A549 (cell line): ENCODE results near the gene CD300H. TPM values are rescaled to one million over a fixed set of nuclear protein-coding genes. Genes with fewer than 3 reads are reported as not detected.

Experiments used
- ATAC-seq, 2 experiments: fragments of 200-7000 bp in 1 of 2; fragments of >200 bp in 1 of 2; cut with Nextera tagmentation in 1 of 2; cut with Tn5 transposase in 1 of 2; 3 replicates each; pipeline versions ENCODE4 v1.8.0 to v1.9.1; 2018 to 2020; ENCODE audit warnings: mild to moderate bottlenecking in 1 of 2, moderate library complexity in 1 of 2
- CTCF ChIA-PET: fragments of 300-600 bp; sonication (Branson Sonifier 250); formaldehyde crosslinking; extraction: SDS; loops from one replicate; lab custom pipeline; 2021; ENCODE audit warnings: antibody characterized with exemption, inconsistent platforms; lab: Yijun Ruan, JAX
- POLR2A ChIA-PET: fragments of 350-600 bp; formaldehyde crosslinking; extraction: SDS; loops from one replicate; lab custom pipeline; 2021; ENCODE audit warnings: antibody characterized with exemption, inconsistent platforms; lab: Yijun Ruan, JAX
- DNase-seq, 2 experiments: peaks; one replicate each; pipeline versions ENCODE4 v3.0.0 to v3.0.0-alpha.2; 2011 to 2016; ENCODE audit warnings: low read depth in 1 of 2, low spot score in 1 of 2
- FAIRE-seq: peaks from 2 replicates; lab custom pipeline; 2011; peaks lifted over from hg19 to GRCh38; lab: Jason Lieb, UNC
- H3K27ac ChIP-seq, 2 experiments: fragments of >200 bp; sonication (Bioruptor Twin); formaldehyde crosslinking; 3 replicates each; pipeline ENCODE4 v1.5.1; 2016 to 2017
- H3K4me1 ChIP-seq: fragments of >200 bp; sonication (Bioruptor Twin); formaldehyde crosslinking; 3 replicates; pipeline ENCODE4 v1.6.1; 2016
- H3K4me2 ChIP-seq: fragments of >200 bp; sonication (Bioruptor Twin); formaldehyde crosslinking; 3 replicates; pipeline ENCODE4 v1.6.1; 2016
- H3K4me3 ChIP-seq: fragments of >200 bp; sonication (Bioruptor Twin); formaldehyde crosslinking; 3 replicates; pipeline ENCODE4 v1.5.1; 2016
- H3K9me3 ChIP-seq: fragments of >200 bp; sonication (Bioruptor Twin); formaldehyde crosslinking; 3 replicates; pipeline ENCODE4 v1.6.1; 2016
- CBX2 ChIP-seq: fragments of 200-600 bp; sonication (generic); IDR thresholded peaks from 2 replicates; pipeline ENCODE4 v1.6.1; 2016; ENCODE audit warnings: low read depth, mild to moderate bottlenecking, borderline replicate concordance
- EHF ChIP-seq: fragments of 250-450 bp; sonication (Bioruptor Pico); IDR thresholded peaks from 2 replicates; pipeline ENCODE4 v1.5.0; 2020; ENCODE audit warnings: mild to moderate bottlenecking
- ESRRA ChIP-seq: fragments of 150-350 bp; IDR thresholded peaks from 2 replicates; pipeline ENCODE4 v1.6.1; 2014; ENCODE audit warnings: mild to moderate bottlenecking, low read length, borderline replicate concordance
- GATA3 ChIP-seq: IDR thresholded peaks from 2 replicates; pipeline ENCODE4 v1.6.1; 2012; ENCODE audit warnings: borderline replicate concordance
- HOXB5 ChIP-seq: fragments of 250-450 bp; sonication (Bioruptor Pico); IDR thresholded peaks from 2 replicates; pipeline ENCODE4 v1.5.0; 2020; ENCODE audit warnings: mild to moderate bottlenecking, moderate library complexity
- MAFK ChIP-seq: fragments of 450-650 bp; IDR thresholded peaks from 2 replicates; pipeline ENCODE4 v1.6.1; 2014; ENCODE audit not compliant: partially characterized antibody
- NFE2L2 ChIP-seq: fragments of 150-350 bp; conservative IDR thresholded peaks from 2 replicates; pipeline ENCODE4 v1.6.1; 2014; ENCODE audit warnings: low read length
- NPAS2 ChIP-seq: fragments of 250-450 bp; sonication (Bioruptor Pico); IDR thresholded peaks from 2 replicates; pipeline ENCODE4 v1.8.0; 2022; ENCODE audit warnings: mild to moderate bottlenecking, moderate library complexity, borderline replicate concordance
- POLR2A ChIP-seq: IDR thresholded peaks from 2 replicates; pipeline ENCODE4 v1.6.1; 2012; ENCODE audit warnings: mild to moderate bottlenecking, low read length
- POLR2AphosphoS2 ChIP-seq: conservative IDR thresholded peaks from 2 replicates; pipeline ENCODE4 v1.6.1; 2012; ENCODE audit warnings: low read length, improper control_type of control experiment, inconsistent platforms
- RAD21 ChIP-seq, 2 experiments: fragments of >200 bp in 1 of 2; sonication (Bioruptor Twin) in 1 of 2; formaldehyde crosslinking in 1 of 2; IDR thresholded peaks in 1 of 2; conservative IDR thresholded peaks in 1 of 2; 2 replicates in 1 of 2; 3 replicates in 1 of 2; pipeline ENCODE4 v1.6.1; 2012 to 2018; ENCODE audit warnings: inconsistent platforms in 1 of 2
- RARB ChIP-seq: fragments of 250-450 bp; sonication (Bioruptor Pico); IDR thresholded peaks from 2 replicates; pipeline ENCODE4 v1.8.0; 2021; ENCODE audit warnings: mild to moderate bottlenecking, moderate library complexity
- RNF2 ChIP-seq: fragments of 200-600 bp; sonication (generic); IDR thresholded peaks from 2 replicates; pipeline ENCODE4 v1.6.1; 2016; ENCODE audit warnings: low read depth, mild to moderate bottlenecking, antibody characterized with exemption, moderate library complexity, borderline replicate concordance
- TP53 ChIP-seq: fragments of 250-450 bp; sonication (Bioruptor Pico); IDR thresholded peaks from 2 replicates; pipeline ENCODE4 v1.5.0; 2021; ENCODE audit warnings: mild to moderate bottlenecking, moderate library complexity
- ZC3H11A ChIP-seq: fragments of 450-650 bp; IDR thresholded peaks from 2 replicates; pipeline ENCODE4 v1.6.1; 2014; ENCODE audit warnings: antibody characterized with exemption, mild to moderate bottlenecking
- ZFP36 ChIP-seq: fragments of 450-650 bp; IDR thresholded peaks from 2 replicates; pipeline ENCODE4 v1.6.1; 2014; ENCODE audit warnings: borderline replicate concordance; ENCODE audit not compliant: partially characterized antibody
- WGBS: methylation state at CpG from one replicate; pipeline ENCODE4 v1.1.6; 2017; ENCODE audit errors: missing lambda C conversion rate; 5-methylcytosine and 5-hydroxymethylcytosine counted together
- polyA plus RNA-seq, 4 experiments: library from polyadenylated mRNA; depleted of rRNA in 3 of 4; stranded (reverse); fragments of >200 nt; fragmentation: RNase III in 1 of 4; extraction: RNeasy Plus Mini Kit Qiagen cat#74134 plus additional on column Dnase treatment in 1 of 4; gene quantifications; 2 replicates in 3 of 4; 3 replicates in 1 of 4; pipeline ENCODE4 v1.2.3, GENCODE V29; 2011 to 2017
- TF ChIP-seq, protein P1 (sequence below): IDR thresholded peaks from 2 replicates; pipeline ENCODE4 v1.6.1; 2012; ENCODE audit warnings: low read depth, borderline replicate concordance
- TF ChIP-seq, protein P2 (sequence below): fragments of 200-600 bp; sonication (generic); IDR thresholded peaks from 2 replicates; pipeline ENCODE4 v1.6.1; 2016; ENCODE audit warnings: antibody characterized with exemption, mild to moderate bottlenecking, moderate library complexity
- TF ChIP-seq, protein P3 (sequence below): fragments of 450-650 bp; IDR thresholded peaks from 2 replicates; pipeline ENCODE4 v1.6.1; 2014; ENCODE audit warnings: antibody characterized with exemption

The CD300H gene
- polyA plus RNA-seq, 2 of the 4 experiments (the other 2 are of a cell fraction), result 0.50 TPM; not detected in 1

GRCh38 chr17:74547736-74548135 is 19.6 kb downstream of the CD300H start:
- POLR2A ChIA-PET, result no interaction called here
- no peaks in the 10 kb centered on the region for H3K4me1 ChIP-seq
- CTCF ChIA-PET, result interaction anchor here (1.3 to 1.4 kb wide), 2 partner anchors 54 to 168 kb away, joined by 4 to 5 read pairs; no protein-coding TSS in a partner anchor
- FAIRE-seq, result no peak
- no peak for TF ChIP-seq GATA3
- no peak for TF ChIP-seq RARB (CRISPR knock-in tag)
- TF ChIP-seq ESRRA, result no peak
- TF ChIP-seq TP53, result no peak
- TF ChIP-seq RNF2, result no peak
- TF ChIP-seq, protein P1, sequence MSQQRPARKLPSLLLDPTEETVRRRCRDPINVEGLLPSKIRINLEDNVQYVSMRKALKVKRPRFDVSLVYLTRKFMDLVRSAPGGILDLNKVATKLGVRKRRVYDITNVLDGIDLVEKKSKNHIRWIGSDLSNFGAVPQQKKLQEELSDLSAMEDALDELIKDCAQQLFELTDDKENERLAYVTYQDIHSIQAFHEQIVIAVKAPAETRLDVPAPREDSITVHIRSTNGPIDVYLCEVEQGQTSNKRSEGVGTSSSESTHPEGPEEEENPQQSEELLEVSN, result no peak
- TF ChIP-seq RAD21 (conservative IDR thresholded peaks at IDR 0.05 in 1 of 2, IDR thresholded peaks at IDR 0.05 in 1 of 2), result no peak
- TF ChIP-seq, protein P2, sequence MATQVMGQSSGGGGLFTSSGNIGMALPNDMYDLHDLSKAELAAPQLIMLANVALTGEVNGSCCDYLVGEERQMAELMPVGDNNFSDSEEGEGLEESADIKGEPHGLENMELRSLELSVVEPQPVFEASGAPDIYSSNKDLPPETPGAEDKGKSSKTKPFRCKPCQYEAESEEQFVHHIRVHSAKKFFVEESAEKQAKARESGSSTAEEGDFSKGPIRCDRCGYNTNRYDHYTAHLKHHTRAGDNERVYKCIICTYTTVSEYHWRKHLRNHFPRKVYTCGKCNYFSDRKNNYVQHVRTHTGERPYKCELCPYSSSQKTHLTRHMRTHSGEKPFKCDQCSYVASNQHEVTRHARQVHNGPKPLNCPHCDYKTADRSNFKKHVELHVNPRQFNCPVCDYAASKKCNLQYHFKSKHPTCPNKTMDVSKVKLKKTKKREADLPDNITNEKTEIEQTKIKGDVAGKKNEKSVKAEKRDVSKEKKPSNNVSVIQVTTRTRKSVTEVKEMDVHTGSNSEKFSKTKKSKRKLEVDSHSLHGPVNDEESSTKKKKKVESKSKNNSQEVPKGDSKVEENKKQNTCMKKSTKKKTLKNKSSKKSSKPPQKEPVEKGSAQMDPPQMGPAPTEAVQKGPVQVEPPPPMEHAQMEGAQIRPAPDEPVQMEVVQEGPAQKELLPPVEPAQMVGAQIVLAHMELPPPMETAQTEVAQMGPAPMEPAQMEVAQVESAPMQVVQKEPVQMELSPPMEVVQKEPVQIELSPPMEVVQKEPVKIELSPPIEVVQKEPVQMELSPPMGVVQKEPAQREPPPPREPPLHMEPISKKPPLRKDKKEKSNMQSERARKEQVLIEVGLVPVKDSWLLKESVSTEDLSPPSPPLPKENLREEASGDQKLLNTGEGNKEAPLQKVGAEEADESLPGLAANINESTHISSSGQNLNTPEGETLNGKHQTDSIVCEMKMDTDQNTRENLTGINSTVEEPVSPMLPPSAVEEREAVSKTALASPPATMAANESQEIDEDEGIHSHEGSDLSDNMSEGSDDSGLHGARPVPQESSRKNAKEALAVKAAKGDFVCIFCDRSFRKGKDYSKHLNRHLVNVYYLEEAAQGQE, result no peak
- no peak for TF ChIP-seq HOXB5 (CRISPR knock-in tag)
- TF ChIP-seq, protein P3, sequence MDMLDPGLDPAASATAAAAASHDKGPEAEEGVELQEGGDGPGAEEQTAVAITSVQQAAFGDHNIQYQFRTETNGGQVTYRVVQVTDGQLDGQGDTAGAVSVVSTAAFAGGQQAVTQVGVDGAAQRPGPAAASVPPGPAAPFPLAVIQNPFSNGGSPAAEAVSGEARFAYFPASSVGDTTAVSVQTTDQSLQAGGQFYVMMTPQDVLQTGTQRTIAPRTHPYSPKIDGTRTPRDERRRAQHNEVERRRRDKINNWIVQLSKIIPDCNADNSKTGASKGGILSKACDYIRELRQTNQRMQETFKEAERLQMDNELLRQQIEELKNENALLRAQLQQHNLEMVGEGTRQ, result no peak
- TF ChIP-seq ZC3H11A, result no peak
- TF ChIP-seq POLR2AphosphoS2, result no peak
- TF ChIP-seq CBX2, result no peak
- TF ChIP-seq NFE2L2, result no peak
- TF ChIP-seq, all 56 proteins: peak for 0
- ATAC-seq (no peak), DNase-seq (peak in 1 of 2 experiments; percentile 20)
- Histone ChIP-seq H3K9me3 (no peaks in the 10 kb centered on the region), H3K27ac (no peak overlapping the region), H3K4me2 (no peak overlapping the region), H3K4me3 (no peak overlapping the region)
- WGBS, result 58% methylated on average over 3 of the region's 3 CpGs

- Histone ChIP-seq H3K4me2 (no peak overlapping the region), H3K27ac (no peak overlapping the region), H3K4me1 (no peaks in the 10 kb centered on the region), H3K9me3 (no peaks in the 10 kb centered on the region), H3K4me3 (no peak overlapping the region)
- ATAC-seq (no peak), DNase-seq (no peak), FAIRE-seq (no peak)
- 71% methylated on average over 7 of the region's 7 CpGs for WGBS
- no peak for TF ChIP-seq EHF (CRISPR knock-in tag)
- no peak for TF ChIP-seq NPAS2
- CTCF ChIA-PET, result interaction anchor here (1.4 kb wide), 1 partner anchor 55 kb away, joined by 4 read pairs; no protein-coding TSS in a partner anchor
- POLR2A ChIA-PET, result no interaction called here
Observed at GRCh38 chr17:74547264-74547663, 20.0 kb downstream of the CD300H start.

DNA sequence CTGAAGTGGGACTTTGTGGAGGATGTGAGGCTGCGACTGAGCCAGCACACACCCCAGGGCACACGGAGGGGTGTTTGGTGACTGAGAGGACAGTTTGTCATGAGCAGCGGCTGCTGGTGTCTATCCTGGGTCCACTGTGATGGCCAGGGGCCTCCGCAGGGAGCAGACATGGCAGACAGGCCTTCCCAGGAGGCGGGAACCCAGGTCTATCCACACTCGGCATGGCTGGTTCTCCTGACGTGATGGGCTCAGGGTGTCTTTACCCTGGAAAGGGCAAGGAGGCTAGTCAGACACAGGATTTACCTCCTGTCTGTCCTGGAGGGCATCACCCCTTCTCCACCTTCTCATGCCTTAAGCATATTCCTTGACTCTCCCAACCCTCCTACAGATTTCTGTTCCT is 20.7 kb downstream of the CD300H start:
- ChIA-PET POLR2A (no interaction called here), CTCF (interaction anchor here (1.1 to 1.3 kb wide), 3 partner anchors 19 to 167 kb away, joined by 3 to 7 read pairs (median 4); no protein-coding TSS in a partner anchor)
- H3K27ac ChIP-seq, result no peak overlapping the region
- 70% methylated on average over 7 of the region's 7 CpGs for WGBS
- no peak overlapping the region for H3K4me2 ChIP-seq
- no peak for FAIRE-seq
- no peak for ATAC-seq
- no peak overlapping the region for H3K4me3 ChIP-seq
- no peaks in the 10 kb centered on the region for H3K9me3 ChIP-seq
- DNase-seq, result no peak
- TF ChIP-seq ZFP36, result no peak
- TF ChIP-seq MAFK, result no peak
- no peak for TF ChIP-seq POLR2AphosphoS2
- no peak for TF ChIP-seq POLR2A
- H3K4me1 ChIP-seq, result no peaks in the 10 kb centered on the region
